ENCODE results near the gene DGKB. TPM values are rescaled to one million over a fixed set of nuclear protein-coding genes. Genes with fewer than 3 reads are reported as not detected.

DGKB gene
- total RNA-seq, 4 donors from 2014 or later = 17.3 to 54.9 (median 26.1) TPM

DNA sequence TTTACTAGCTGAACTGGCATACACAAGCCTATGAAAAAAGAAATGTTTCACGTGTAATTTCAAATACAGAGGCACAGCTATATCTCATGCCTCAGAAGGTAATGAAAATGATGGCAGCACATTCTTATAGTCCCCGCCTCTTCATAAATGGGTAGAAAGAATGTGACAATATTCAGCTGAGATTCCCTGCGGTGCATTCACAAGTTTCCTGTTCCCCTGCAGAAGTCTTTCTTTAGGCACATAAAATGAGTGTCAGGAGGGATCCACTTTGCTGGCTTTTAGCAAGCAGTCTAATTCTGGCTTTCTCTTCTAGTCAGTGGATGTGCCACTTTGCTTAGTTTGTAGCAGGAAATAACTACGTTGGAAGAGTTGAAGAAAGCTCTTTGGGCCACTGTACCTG, 56.1 kb downstream of the DGKB start:
- no peaks in the 10 kb centered on the region for H3K27me3 ChIP-seq
- H3K4me3 ChIP-seq = no peak overlapping the region
- H3K36me3 ChIP-seq = no peaks in the 10 kb centered on the region
- H3K4me1 ChIP-seq = no peaks in the 10 kb centered on the region
- no peak for TF ChIP-seq POLR2AphosphoS5 (IDR thresholded peaks at IDR 0.05)
- TF ChIP-seq EP300 (IDR thresholded peaks at IDR 0.05) = no peak
- no peak for TF ChIP-seq POLR2A (IDR thresholded peaks at IDR 0.05)
- TF ChIP-seq, protein P1, sequence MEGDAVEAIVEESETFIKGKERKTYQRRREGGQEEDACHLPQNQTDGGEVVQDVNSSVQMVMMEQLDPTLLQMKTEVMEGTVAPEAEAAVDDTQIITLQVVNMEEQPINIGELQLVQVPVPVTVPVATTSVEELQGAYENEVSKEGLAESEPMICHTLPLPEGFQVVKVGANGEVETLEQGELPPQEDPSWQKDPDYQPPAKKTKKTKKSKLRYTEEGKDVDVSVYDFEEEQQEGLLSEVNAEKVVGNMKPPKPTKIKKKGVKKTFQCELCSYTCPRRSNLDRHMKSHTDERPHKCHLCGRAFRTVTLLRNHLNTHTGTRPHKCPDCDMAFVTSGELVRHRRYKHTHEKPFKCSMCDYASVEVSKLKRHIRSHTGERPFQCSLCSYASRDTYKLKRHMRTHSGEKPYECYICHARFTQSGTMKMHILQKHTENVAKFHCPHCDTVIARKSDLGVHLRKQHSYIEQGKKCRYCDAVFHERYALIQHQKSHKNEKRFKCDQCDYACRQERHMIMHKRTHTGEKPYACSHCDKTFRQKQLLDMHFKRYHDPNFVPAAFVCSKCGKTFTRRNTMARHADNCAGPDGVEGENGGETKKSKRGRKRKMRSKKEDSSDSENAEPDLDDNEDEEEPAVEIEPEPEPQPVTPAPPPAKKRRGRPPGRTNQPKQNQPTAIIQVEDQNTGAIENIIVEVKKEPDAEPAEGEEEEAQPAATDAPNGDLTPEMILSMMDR (IDR thresholded peaks at IDR 0.05) = no peak
- H3K9me3 ChIP-seq = no peaks in the 10 kb centered on the region
- WGBS, 2 donors (ENCODE audit: low coverage in 1 of 2) = 88 to 92% methylated on average over 3 to 4 of the region's 4 CpGs
- no peak overlapping the region for H3K27ac ChIP-seq
- no peak for ATAC-seq

DNA sequence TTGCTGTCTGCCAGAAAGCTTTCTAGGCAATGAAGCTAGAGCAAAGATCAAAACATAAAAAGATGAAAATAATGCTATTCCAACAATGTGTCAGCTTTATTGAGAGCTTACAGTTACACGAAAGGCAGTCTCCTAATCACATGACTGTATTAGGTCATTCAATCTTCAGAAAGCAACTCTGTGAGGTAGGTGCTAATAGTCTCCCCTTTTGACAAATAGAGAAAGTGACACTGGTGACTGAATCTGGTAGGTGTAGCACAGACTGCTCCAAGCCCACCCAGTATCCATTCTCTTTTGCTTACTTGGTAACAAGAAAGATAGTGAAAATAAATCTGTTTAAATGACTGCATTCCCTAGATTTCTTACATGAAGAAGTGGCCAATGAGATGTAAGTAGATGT, 58.8 kb downstream of the DGKB start:
- Histone ChIP-seq H3K4me1 (peaks cover 0 to 5% (median 0%) of the 10 kb centered on the region in 3 donors), H3K9me3 (no peaks in the 10 kb centered on the region), H3K36me3 (peaks cover 0 to 5% of the 10 kb centered on the region in 2 donors), H3K27ac (no peak overlapping the region), H3K4me3 (no peak overlapping the region), H3K27me3 (no peaks in the 10 kb centered on the region)
- WGBS, 2 donors (ENCODE audit: low coverage in 1 of 2) = 59 to 100% methylated on average over 1 of the region's 1 CpG
- TF ChIP-seq POLR2AphosphoS5 (IDR thresholded peaks at IDR 0.05) (no peak), EP300 (IDR thresholded peaks at IDR 0.05) (no peak), POLR2A (IDR thresholded peaks at IDR 0.05) (no peak)
- TF ChIP-seq, protein P1 (IDR thresholded peaks at IDR 0.05) = no peak
- no peak for ATAC-seq

DNA sequence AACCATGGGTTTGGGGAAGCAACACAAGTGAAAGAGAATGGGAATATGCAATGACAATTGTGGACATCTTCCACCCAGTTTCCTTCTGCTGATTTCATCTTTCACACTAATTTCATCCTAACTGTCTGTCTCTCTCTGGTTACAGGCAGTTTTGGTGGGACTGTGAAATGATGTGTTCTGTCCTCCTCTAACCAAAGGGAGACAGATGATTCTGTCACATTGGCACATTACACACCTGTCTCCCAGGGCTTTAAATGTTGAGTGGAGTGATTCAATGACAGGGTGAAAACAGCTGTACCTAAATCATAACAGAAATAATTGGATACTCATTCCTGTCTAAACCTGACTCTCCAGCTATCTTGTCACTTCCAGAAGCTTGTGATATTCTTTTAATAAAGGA, 60.0 kb downstream of the DGKB start:
- no peak overlapping the region for H3K27ac ChIP-seq
- ATAC-seq = no peak
- H3K9me3 ChIP-seq = no peaks in the 10 kb centered on the region
- TF ChIP-seq, protein P1 (IDR thresholded peaks at IDR 0.05) = no peak
- TF ChIP-seq EP300 (IDR thresholded peaks at IDR 0.05) = no peak
- no peaks in the 10 kb centered on the region for H3K27me3 ChIP-seq
- H3K4me3 ChIP-seq = no peak overlapping the region
- peaks cover 0 to 5% of the 10 kb centered on the region in 2 donors for H3K36me3 ChIP-seq
- peaks cover 0 to 5% (median 0%) of the 10 kb centered on the region in 3 donors for H3K4me1 ChIP-seq

DNA sequence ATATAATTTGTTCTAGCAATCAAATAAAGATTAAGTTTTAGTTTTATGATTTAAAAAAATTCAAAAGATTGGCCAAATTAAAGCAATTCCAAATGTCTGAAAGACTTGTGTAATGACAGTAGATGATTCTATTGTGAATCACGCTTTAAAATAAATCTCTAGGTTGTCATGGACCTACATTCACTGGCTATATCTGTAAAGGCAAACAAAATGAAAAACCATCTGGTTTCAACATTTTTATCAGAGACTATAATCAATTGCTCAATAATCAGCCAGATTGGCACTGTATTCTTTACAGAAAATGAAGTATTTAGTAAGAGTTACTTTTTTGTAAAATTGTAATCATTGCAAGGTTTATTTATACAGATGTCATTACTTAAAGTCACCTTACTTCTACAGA, 60.7 kb downstream of the DGKB start:
- 91 to 95% methylated on average over 1 of the region's 1 CpG for WGBS, 2 donors (ENCODE audit: low coverage in 1 of 2)
- H3K4me3 ChIP-seq = no peak overlapping the region
- TF ChIP-seq POLR2A (IDR thresholded peaks at IDR 0.05) = no peak
- TF ChIP-seq POLR2AphosphoS5 (IDR thresholded peaks at IDR 0.05) = no peak
- TF ChIP-seq, protein P1 (IDR thresholded peaks at IDR 0.05) = no peak
- no peak for TF ChIP-seq EP300 (IDR thresholded peaks at IDR 0.05)
- no peaks in the 10 kb centered on the region for H3K9me3 ChIP-seq
- H3K27ac ChIP-seq = no peak overlapping the region
- H3K4me1 ChIP-seq = peaks cover 0 to 9% (median 0%) of the 10 kb centered on the region in 3 donors
- H3K27me3 ChIP-seq = no peaks in the 10 kb centered on the region
- no peak for ATAC-seq
- H3K36me3 ChIP-seq = peaks cover 0 to 5% of the 10 kb centered on the region in 2 donors

DNA sequence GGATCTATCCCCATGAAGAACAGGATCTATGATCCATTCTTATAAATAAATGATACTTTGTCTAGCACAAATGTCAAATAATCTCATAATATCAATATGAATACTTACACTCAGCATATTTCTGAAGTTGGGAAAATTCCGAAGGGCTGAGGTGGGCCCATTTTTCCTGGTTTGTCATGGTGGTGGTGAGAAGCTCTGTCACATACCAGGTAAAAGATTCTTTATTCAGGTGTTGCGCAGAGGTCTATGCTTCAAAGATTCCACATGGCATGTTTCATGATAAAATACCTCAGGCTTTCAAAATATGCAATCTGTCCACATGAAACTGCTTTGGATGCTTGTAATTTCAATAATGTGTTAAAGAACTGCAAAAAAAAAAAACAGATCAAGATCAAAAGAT, 61.5 kb downstream of the DGKB start:
- 92 to 97% methylated on average over 2 of the region's 2 CpGs for WGBS, 2 donors (ENCODE audit: low coverage in 1 of 2)
- H3K36me3 ChIP-seq = peaks cover 0 to 5% of the 10 kb centered on the region in 2 donors

More for the DNA sequence above, 61.5 kb downstream of the DGKB start:
- Histone ChIP-seq H3K9me3 (no peaks in the 10 kb centered on the region), H3K4me3 (no peak overlapping the region), H3K4me1 (peaks cover 0 to 14% (median 0%) of the 10 kb centered on the region in 3 donors), H3K27ac (no peak overlapping the region), H3K27me3 (no peaks in the 10 kb centered on the region)
- ATAC-seq = no peak
- TF ChIP-seq, protein P1 (IDR thresholded peaks at IDR 0.05) = no peak
- TF ChIP-seq POLR2A (IDR thresholded peaks at IDR 0.05) (no peak), EP300 (IDR thresholded peaks at IDR 0.05) (no peak), POLR2AphosphoS5 (IDR thresholded peaks at IDR 0.05) (no peak)

Data from gastroesophageal sphincter (tissue), 4 donors.